Measurements from ENCODE around the gene CACNA1C.
A peak's percentile ranks its signal among the peaks of the same experiment; 100 is the strongest.

The CACNA1C gene

GRCh38 chr12:2627835-2628191 is 575.0 kb downstream of the CACNA1C start:
- Mint-ChIP-seq H3K27ac (peak overlapping the region in 1 of 2 donors; percentile 23), H3K4me3 (no peak overlapping the region), H3K4me1 (peaks cover 7% of the 10 kb centered on the region), H3K27me3 (peaks cover 48% of the 10 kb centered on the region), H3K9me3 (no peaks in the 10 kb centered on the region)
- DNase-seq (no peak), ATAC-seq (no peak)

- no peak overlapping the region for H3K4me3 Mint-ChIP-seq
- peaks cover 7% of the 10 kb centered on the region for H3K4me1 Mint-ChIP-seq
- peak overlapping the region in 1 of 2 donors; percentile 64 for H3K27ac Mint-ChIP-seq
- ATAC-seq (no peak), DNase-seq (no peak)
- peaks cover 51% of the 10 kb centered on the region for H3K27me3 Mint-ChIP-seq
- no peaks in the 10 kb centered on the region for H3K9me3 Mint-ChIP-seq
Measured at GRCh38 chr12:2628401-2628800, 575.6 kb downstream of the CACNA1C start.

- Mint-ChIP-seq H3K4me1 (peaks cover 7% of the 10 kb centered on the region), H3K27me3 (peaks cover 53% of the 10 kb centered on the region), H3K4me3 (no peak overlapping the region), H3K27ac (no peak overlapping the region), H3K9me3 (no peaks in the 10 kb centered on the region)
- ATAC-seq (no peak), DNase-seq (no peak)
Measured at GRCh38 chr12:2629051-2629450, 576.3 kb downstream of the CACNA1C start.

DNA sequence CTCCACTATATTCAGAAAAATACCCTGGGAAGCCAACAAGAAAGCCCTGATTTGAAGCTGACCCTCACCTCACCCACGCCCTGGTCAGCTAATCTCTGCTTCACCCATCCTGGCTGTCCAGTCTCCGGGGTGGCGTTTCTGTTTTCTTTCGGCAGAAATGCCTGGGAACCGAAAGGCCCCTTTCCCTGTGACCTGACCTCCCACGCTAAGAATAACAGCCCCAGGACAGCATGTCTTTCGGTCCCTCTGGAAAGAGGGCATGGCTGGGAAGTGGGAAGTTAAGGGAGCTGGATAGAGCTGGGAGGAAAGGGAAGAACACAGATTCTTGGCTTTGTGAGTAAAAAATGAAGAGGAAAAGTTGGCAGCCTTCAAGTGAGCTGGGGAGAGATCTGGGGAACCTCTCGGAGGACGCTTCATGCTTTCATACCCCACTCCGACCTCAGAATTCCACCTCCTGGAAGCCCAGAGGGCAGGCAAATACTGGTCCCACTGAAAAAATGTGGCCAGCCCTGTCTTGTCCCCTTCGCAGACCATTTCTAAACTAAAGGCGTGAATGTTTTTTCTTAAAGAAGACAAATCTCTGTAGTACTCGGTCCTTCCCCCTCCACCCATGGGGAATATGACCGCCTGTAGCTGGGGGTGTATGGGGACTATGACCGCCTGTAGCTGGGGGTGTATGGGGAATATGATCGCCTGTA is 579.0 kb downstream of the CACNA1C start:
- H3K27ac Mint-ChIP-seq, result peak overlapping the region in 1 of 2 donors; percentile 54
- ATAC-seq (no peak), DNase-seq (no peak)
- peaks cover 73% of the 10 kb centered on the region for H3K27me3 Mint-ChIP-seq
- no peaks in the 10 kb centered on the region for H3K9me3 Mint-ChIP-seq
- H3K4me1 Mint-ChIP-seq, result peaks cover 7% of the 10 kb centered on the region
- H3K4me3 Mint-ChIP-seq, result no peak overlapping the region

GRCh38 chr12:2633176-2633824 is 580.5 kb downstream of the CACNA1C start:
- Mint-ChIP-seq H3K27ac (peak overlapping the region in 1 of 2 donors; percentile 55), H3K27me3 (peaks cover 59% of the 10 kb centered on the region), H3K9me3 (no peaks in the 10 kb centered on the region), H3K4me3 (no peak overlapping the region), H3K4me1 (no peaks in the 10 kb centered on the region)
- ATAC-seq (peak; percentile 26), DNase-seq (no peak)

GRCh38 chr12:2633825-2634200 is 581.0 kb downstream of the CACNA1C start:
- H3K9me3 Mint-ChIP-seq, result no peaks in the 10 kb centered on the region
- DNase-seq (no peak), ATAC-seq (no peak)
- H3K27ac Mint-ChIP-seq, result peak overlapping the region in 1 of 2 donors; percentile 55
- H3K4me3 Mint-ChIP-seq, result no peak overlapping the region
- H3K27me3 Mint-ChIP-seq, result peaks cover 54% of the 10 kb centered on the region
- H3K4me1 Mint-ChIP-seq, result no peaks in the 10 kb centered on the region

DNA sequence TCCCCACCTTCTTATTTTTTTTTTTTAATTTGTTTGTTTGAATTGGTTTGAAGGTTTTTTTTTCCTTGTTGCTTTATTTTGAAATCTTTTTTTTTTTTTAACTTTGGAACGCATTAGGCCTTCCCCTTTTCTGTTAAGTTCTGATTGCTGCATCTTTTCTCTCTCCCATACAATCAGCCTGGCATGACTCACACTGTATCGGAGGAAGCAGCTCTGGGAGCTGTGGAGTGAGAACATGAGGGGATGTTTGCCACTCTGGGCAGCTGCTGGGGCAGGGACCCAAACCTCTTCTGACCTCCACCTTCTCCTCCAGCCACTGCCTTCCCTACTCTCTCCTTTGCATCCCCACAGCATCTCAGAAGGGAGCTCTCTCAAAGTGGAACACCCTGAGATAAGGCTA is 581.7 kb downstream of the CACNA1C start:
- Mint-ChIP-seq H3K27ac (peak overlapping the region in 1 of 2 donors; percentile 55), H3K4me3 (no peak overlapping the region), H3K27me3 (peaks cover 49% of the 10 kb centered on the region), H3K9me3 (no peaks in the 10 kb centered on the region), H3K4me1 (no peaks in the 10 kb centered on the region)
- ATAC-seq (no peak), DNase-seq (no peak)

- ATAC-seq (no peak), DNase-seq (no peak)
- Mint-ChIP-seq H3K9me3 (no peaks in the 10 kb centered on the region), H3K27me3 (peaks cover 40% of the 10 kb centered on the region), H3K4me1 (peaks cover 16% of the 10 kb centered on the region), H3K4me3 (no peak overlapping the region), H3K27ac (no peak overlapping the region)
Measured at GRCh38 chr12:2636741-2637340, 584.1 kb downstream of the CACNA1C start.

- peaks cover 21% of the 10 kb centered on the region for H3K4me1 Mint-ChIP-seq
- H3K4me3 Mint-ChIP-seq, result no peak overlapping the region
- H3K27me3 Mint-ChIP-seq, result peaks cover 36% of the 10 kb centered on the region
Measured at GRCh38 chr12:2637371-2637770, 584.6 kb downstream of the CACNA1C start.

DNA sequence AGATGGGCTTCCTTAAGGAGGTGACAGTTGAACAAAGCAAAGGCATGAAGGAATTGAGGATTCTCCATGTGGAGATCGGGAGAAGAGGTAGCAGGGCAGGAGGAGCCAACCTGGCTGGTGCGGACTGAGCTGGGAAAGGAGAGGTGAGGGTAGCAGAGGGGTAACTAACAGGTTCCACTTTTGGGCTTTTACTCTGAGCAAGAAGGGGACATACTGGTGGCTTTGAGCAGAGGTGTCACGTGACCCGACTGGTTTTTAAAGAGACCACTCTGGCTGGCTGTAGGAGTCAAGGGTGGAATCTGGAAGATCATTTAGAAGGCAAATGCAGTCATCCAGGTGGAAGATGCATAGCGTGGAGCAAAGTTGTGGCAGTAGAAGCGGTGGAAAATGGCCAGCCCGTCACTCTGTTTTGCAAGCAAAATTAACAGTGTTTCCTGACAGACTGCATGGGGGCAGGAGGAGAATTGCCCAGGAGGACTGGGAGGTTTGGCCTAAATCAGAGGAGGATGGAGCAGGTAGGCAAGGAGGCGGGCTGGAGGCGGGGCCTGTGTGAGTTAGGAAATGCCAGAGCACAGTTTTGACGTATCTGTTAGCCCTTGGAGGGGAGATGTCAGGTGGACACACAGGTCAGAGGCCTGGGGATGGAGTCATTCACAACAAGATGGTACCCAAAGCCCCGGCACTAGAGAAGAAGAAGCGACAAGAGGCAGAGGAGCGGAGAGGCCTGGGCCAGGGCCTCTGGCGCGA is 585.7 kb downstream of the CACNA1C start:
- Mint-ChIP-seq H3K27ac (no peak overlapping the region), H3K4me1 (peaks cover 26% of the 10 kb centered on the region), H3K9me3 (no peaks in the 10 kb centered on the region), H3K4me3 (no peak overlapping the region), H3K27me3 (peaks cover 28% of the 10 kb centered on the region)
- ATAC-seq, result no peak
- DNase-seq, result no peak

More at GRCh38 chr12:2637371-2637770, 584.6 kb downstream of the CACNA1C start:
- Mint-ChIP-seq H3K27ac (no peak overlapping the region), H3K9me3 (no peaks in the 10 kb centered on the region)
- DNase-seq, result no peak
- ATAC-seq, result no peak

- H3K4me1 Mint-ChIP-seq, result peaks cover 26% of the 10 kb centered on the region
- H3K27ac Mint-ChIP-seq, result no peak overlapping the region
- no peak overlapping the region for H3K4me3 Mint-ChIP-seq
- H3K9me3 Mint-ChIP-seq, result no peaks in the 10 kb centered on the region
- ATAC-seq, result no peak
- H3K27me3 Mint-ChIP-seq, result peaks cover 28% of the 10 kb centered on the region
- no peak for DNase-seq
Measured at GRCh38 chr12:2639020-2639298, 586.2 kb downstream of the CACNA1C start.

- no peak for DNase-seq
- no peak overlapping the region for H3K4me3 Mint-ChIP-seq
- no peaks in the 10 kb centered on the region for H3K9me3 Mint-ChIP-seq
- H3K27ac Mint-ChIP-seq, result no peak overlapping the region
- peaks cover 32% of the 10 kb centered on the region for H3K4me1 Mint-ChIP-seq
- H3K27me3 Mint-ChIP-seq, result peaks cover 26% of the 10 kb centered on the region
- ATAC-seq, result no peak
Measured at GRCh38 chr12:2640281-2640680, 587.5 kb downstream of the CACNA1C start.

DNA sequence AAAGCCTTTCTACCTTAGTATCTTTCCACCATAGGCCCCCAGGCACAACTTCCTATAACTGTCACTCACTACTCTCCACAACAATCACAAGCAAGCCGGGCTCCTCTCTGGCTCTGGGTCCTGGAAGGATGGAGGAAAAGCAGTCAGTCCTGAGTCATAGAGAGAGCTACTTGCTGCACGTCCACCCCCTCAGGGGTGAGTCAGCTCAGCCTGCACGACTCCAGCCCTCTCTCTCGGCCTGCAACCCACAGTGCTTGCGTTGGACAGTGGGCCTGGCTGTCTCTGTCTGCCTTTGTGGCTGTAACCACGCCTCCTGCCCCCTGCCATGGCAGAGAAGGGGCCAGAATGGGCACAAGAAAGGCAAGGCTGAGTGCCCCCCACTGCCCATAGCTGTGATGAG is 587.9 kb downstream of the CACNA1C start:
- Mint-ChIP-seq H3K27ac (peak overlapping the region in 1 of 2 donors; percentile 22), H3K4me1 (peaks cover 32% of the 10 kb centered on the region), H3K9me3 (no peaks in the 10 kb centered on the region), H3K4me3 (no peak overlapping the region), H3K27me3 (peaks cover 26% of the 10 kb centered on the region)
- ATAC-seq (peak; percentile 74), DNase-seq (peak in 1 of 2 donors; percentile 7)

GRCh38 chr12:2641207-2641606 is 588.4 kb downstream of the CACNA1C start:
- H3K4me3 Mint-ChIP-seq, result no peak overlapping the region
- no peak for DNase-seq
- no peak for ATAC-seq
- H3K9me3 Mint-ChIP-seq, result no peaks in the 10 kb centered on the region
- peaks cover 29% of the 10 kb centered on the region for H3K27me3 Mint-ChIP-seq
- no peak overlapping the region for H3K27ac Mint-ChIP-seq
- peaks cover 32% of the 10 kb centered on the region for H3K4me1 Mint-ChIP-seq

- H3K27me3 Mint-ChIP-seq, result peaks cover 34% of the 10 kb centered on the region
- peak overlapping the region in 1 of 2 donors; percentile 50 for H3K4me3 Mint-ChIP-seq
Measured at GRCh38 chr12:2641761-2642160, 589.0 kb downstream of the CACNA1C start.

More at GRCh38 chr12:2641761-2642160, 589.0 kb downstream of the CACNA1C start:
- DNase-seq (no peak), ATAC-seq (peak; percentile 18)
- H3K4me1 Mint-ChIP-seq, result peaks cover 32% of the 10 kb centered on the region
- H3K9me3 Mint-ChIP-seq, result no peaks in the 10 kb centered on the region
- peak overlapping the region in 1 of 2 donors; percentile 65 for H3K27ac Mint-ChIP-seq
